GM19328 (cell line): ENCODE results near the gene TAF1C.

ENCODE experiments used
- ATAC-seq: cut with Tn5 transposase; IDR thresholded peaks from one replicate; pipeline ENCODE4 v1.9.1; 2021; ENCODE audit warnings: mild to moderate bottlenecking, moderate library complexity; ENCODE audit not compliant: unreplicated experiment

Gene TAF1C

GRCh38 chr16:84132527-84133285 lies 54.2 kb downstream of the TAF1C start:
- ATAC-seq: no peak

- no peak for ATAC-seq
These were observed 55.7 kb downstream of the TAF1C start for GRCh38 chr16:84131117-84131516.
